ENCODE results near the gene KRT13.

KRT13 gene

GRCh38 chr17:41518789-41519449 is 13.5 kb upstream of the KRT13 start, which contains the start of gene KRT15:
Gene KRT15, minus strand, starts transcription at chr17:41518890. Its CDS starts 63 bp downstream, at chr17:41518827.
- DNase-seq: no peak

- no peak for DNase-seq
Measured at GRCh38 chr17:41518031-41518430, 12.6 kb upstream of the KRT13 start.

- no peak for DNase-seq
Measured at GRCh38 chr17:41516830-41517283, 11.4 kb upstream of the KRT13 start.

- no peak for DNase-seq
Measured at GRCh38 chr17:41516147-41516829, 10.9 kb upstream of the KRT13 start.

GRCh38 chr17:41513168-41513547 is 7.7 kb upstream of the KRT13 start:
- DNase-seq: no peak

GRCh38 chr17:41512546-41513167 is 7.2 kb upstream of the KRT13 start:
- no peak for DNase-seq

- DNase-seq: no peak
Measured at GRCh38 chr17:41511716-41512115, 6.3 kb upstream of the KRT13 start.

GRCh38 chr17:41511116-41511515 is 5.7 kb upstream of the KRT13 start:
- no peak for DNase-seq

- DNase-seq: no peak
Measured at GRCh38 chr17:41510251-41511065, 5.0 kb upstream of the KRT13 start.

- DNase-seq: no peak
Measured at GRCh38 chr17:41507315-41507880, 2.0 kb upstream of the KRT13 start.

- DNase-seq: no peak
Measured at GRCh38 chr17:41505809-41506767, 676 bp upstream of the KRT13 start.

GRCh38 chr17:41504246-41504977 is 1.0 kb downstream of the KRT13 start:
- no peak for DNase-seq

- no peak for DNase-seq
Measured at GRCh38 chr17:41503202-41503601, 2.2 kb downstream of the KRT13 start.

GRCh38 chr17:41500131-41500911 is 5.1 kb downstream of the KRT13 start:
- no peak for DNase-seq

- no peak for DNase-seq
Measured at GRCh38 chr17:41499714-41500113, 5.7 kb downstream of the KRT13 start.

GRCh38 chr17:41498276-41498675 is 7.1 kb downstream of the KRT13 start:
- no peak for DNase-seq

- DNase-seq: peak; percentile 81
Measured at GRCh38 chr17:41496803-41497484, 8.5 kb downstream of the KRT13 start.

- no peak for DNase-seq
Measured at GRCh38 chr17:41494524-41494923, 10.9 kb downstream of the KRT13 start.

- DNase-seq: no peak
Measured at GRCh38 chr17:41492771-41493170, 12.6 kb downstream of the KRT13 start.

Measured in activated CD8-positive, alpha-beta memory T cell treated with anti-CD3 and anti-CD28 coated beads for 24 hours (primary cell).